HL-60/S4 (cell line): Measurements from ENCODE around the gene PIRT.
"Not testable (repeated sequence)": the region's sequence is repeated elsewhere in the genome, so short reads cannot be mapped to it uniquely, and the experiment has no call there.

ENCODE experiments used
- in situ Hi-C: fragments of 300-500 bp; cut with MboI; formaldehyde crosslinking; loops from 2 replicates; pipeline ENCODE4 v1.14.3; 2022; ENCODE audit warnings: low sequenced_read_pairs

PIRT gene

DNA sequence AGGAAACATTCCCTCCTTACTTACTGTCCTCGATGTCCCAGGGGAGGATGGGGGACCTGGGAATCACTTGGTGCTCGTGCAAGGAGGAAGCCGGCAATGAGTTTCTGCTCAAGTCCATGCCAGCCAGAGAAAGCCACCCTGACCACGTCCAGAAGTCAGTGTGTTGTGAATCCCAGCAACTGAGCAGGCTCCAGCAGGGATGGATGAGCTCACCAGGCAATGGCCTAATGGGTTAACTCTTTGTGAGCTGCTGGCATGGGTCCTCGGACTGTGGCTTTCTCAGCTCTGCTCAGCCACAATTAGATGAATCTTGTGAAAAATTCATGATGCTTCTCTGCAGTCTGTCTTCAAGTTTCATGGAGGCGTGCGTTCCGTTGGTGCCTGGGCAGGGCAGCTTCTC is at the start of gene PIRT:
PIRT (minus strand) TSS at position 167 of the 400 bp plus-strand sequence. CDS start 12,442 bp downstream, outside the sequence.
- in situ Hi-C loops, result loop anchor here (25.0 kb wide), 1 partner anchor 201 kb away; no protein-coding TSS in a partner anchor

DNA sequence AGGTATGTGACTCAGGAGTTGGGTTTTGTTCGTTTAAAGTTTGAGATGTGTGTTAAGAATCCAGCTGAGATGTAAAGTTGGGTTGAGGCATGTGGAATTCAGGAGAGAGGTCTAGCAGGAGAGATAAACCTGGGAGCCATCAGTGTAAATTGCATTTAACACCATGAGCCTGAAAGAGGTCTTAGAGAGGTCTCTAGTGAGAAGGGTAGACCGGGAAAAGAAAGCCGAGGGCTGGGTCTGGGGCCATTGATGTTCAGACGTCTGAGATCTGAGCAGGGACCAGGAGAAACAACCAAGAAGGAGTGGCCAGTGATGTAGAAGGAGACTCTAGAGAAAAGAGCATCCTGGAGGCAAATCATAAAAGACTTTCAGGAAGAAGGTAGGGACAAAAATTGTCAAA is 44.1 kb upstream of the PIRT start:
- in situ Hi-C loops, result loop anchor here (25.0 kb wide), 1 partner anchor 255 kb away; no protein-coding TSS in a partner anchor

DNA sequence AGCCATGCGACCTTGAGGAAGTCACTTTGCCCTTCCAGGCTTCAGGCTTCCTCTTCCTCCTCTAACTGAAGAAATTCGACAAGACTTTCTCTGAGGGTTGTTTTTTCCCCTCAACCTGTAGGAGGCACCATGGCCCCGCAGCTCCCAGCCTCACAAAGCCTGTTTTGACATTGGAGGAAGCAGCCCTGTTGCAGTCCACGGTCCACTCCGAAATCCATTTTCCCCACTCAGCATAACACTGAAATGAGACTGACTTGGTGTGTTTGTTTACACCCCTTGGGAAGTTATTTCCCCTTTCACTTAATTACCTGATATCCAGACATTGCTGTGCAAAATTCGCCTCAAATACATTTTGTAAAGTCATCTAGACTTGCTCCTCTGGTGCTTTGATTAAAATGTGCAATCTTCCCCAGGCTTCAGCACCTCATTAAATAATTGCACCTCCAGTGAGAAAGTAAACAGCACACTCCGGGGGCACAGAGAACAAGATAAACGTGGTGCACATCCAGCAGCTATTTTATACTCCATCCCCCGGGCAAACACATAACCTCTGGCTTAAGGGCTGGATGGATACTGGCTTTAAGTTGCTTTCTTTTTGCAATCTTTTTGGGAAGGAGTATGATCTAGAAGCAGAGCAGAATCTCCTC is 41.4 kb upstream of the PIRT start:
- in situ Hi-C loops, result loop anchor here (25.0 kb wide), 1 partner anchor 258 kb away; no protein-coding TSS in a partner anchor

DNA sequence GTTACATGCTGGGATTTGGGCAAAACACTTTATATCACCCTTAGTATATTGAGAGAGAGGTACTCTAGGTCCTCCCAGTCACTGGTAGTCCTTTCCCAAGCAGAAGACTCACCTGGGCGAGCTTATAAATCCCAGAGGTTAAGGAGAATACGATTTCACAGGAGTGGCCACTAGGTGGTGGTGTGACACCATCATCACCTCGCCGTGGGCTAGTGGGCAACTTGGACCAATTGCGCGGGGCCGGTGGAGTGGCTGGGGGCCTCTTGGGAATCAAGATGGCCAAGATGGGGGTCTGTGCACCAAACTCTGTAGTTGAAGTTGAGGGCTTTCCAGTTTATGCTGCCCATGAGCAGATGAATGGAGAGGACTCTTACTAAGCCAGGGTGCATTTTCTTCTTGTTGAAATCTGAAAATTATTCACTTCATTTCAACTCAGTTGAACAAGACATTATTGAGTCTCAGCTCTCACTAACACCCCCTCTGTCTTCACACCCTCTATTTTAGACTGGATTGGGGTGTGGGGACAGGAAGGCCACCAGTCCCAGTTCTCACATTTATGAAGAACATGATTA is 38.2 kb upstream of the PIRT start:
- in situ Hi-C loops, result loop anchor here (25.0 kb wide), 1 partner anchor 261 kb away; no protein-coding TSS in a partner anchor

DNA sequence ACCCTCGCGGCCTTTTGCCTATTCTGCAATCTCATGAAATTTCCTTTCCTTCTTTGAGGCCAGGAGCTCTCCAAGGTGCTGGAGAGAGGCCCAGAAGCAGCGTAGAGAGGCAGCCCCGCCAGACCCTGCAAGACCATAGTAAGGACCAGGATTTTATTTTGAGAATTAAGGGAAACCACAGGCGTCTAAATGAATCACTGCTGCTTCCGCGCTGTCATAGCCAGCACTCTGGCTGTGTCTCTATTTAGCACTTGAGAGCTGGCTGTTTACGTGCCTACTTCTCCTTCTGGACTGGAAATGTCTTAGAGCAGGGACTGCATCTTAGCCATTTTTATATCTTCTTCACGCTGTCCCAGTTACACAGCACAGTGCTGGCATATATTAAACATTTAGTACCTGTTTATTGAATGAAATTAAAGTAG is 37.6 kb upstream of the PIRT start:
- in situ Hi-C loops, result loop anchor here (25.0 kb wide), 1 partner anchor 262 kb away; no protein-coding TSS in a partner anchor

DNA sequence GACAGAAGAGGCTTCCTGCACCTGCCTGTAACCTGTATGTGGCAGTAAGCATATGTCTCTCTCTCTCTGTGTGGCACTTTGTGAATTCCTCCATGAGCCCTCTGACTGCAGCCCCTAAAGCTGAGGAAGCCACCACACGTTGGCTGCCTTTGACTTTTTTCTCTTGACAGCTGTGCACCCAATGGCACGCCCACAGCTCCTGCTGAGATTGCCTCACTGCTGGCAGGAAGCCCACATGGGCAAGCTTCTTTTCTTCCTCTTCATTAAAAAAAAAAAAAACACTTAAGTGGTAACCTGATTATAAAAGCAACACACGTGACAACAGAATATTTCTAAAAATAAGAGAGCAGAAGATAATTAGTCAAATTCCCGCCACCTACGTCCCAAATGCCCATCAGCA is 34.0 kb upstream of the PIRT start:
- in situ Hi-C loops, result no loop called here

DNA sequence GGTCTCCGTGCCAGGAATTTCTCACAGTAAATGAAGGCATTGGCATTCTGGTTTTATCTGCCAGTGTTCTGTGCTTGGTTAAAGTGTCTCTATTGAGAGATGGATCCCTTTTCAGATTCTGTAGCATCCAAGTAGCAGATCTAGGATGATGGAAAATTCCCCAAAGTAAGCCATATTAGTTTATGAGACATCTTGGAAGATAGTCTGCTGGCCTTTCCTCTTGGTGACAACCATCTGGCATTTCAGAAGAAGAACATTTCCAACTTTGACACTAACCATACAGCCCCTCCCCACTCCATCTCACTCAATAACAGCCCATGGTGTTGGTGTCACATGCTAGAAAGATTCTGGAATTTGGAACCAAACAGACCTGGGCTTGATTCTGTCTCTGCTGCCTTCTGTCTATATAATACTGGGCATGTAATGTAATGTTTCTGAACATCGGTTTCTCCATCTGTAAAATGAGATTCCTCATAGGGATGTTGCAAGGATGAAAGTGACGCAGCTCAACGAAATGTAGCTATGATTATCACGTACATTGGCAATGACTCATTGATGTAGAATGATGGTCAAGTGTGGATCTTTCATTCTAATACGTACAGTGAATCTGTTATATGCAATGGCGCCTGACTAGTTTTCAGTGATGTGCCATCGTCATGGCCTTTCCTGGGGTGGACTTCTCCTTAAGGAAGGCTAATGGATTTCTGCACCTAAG is 32.6 kb upstream of the PIRT start:
- in situ Hi-C loops, result no loop called here

DNA sequence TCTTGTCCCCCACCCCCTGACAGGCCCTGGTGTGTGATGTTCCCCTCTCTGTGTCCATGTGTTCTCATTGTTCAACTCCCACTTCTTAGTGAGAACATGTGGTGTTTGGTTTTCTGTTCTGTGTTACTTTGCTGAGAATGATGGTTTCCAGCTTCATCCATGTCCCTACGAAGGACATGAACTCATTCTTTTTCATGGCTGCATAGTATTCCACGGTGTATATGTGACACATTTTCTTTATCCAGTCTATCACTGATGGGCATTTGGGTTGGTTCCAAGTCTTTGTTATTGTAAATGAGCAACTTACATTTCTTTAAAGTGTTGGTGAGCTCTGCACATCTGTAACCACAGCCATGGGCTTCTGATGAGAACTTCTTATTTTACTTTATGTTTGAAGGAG is 30.9 kb upstream of the PIRT start:
- in situ Hi-C loops, result not testable (repeated sequence)

DNA sequence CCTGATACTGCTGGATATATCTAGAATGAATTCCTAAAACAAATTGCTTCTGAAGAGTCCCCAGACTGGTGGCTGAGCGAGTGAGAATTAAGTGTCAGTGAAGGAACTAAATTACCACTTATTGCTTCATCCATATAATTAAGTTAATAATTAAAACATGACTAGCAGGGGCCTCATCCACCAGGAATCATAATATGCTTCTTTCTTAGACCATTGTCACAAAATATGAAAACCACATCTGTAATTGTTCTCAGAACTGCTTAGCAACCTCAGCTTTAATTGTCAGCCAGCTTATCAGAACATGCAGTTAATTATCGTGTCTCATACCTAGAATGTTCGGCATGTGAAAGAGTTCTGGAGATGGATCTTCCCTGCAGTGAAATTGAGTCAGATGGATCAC is 21.2 kb upstream of the PIRT start:
- in situ Hi-C loops, result no loop called here

DNA sequence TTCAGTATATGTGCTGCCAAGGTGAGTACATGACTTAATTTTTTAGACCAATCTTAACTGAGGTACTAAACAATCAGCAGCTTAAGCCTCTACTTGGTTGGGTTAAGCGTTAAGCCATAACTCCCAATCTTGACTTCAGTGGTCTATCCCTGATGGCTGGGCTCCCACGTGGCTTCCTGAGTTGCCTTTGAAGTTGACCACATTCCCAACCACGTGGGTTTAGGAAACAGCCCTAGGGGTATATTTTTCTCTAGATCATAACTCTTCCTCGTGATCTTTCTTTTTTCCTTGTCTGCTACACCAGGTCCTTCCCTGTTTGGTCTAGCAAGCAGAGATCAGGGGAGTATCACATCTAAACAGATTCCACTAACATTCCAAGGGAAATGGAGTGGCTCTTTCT is 20.1 kb upstream of the PIRT start:
- in situ Hi-C loops, result no loop called here

DNA sequence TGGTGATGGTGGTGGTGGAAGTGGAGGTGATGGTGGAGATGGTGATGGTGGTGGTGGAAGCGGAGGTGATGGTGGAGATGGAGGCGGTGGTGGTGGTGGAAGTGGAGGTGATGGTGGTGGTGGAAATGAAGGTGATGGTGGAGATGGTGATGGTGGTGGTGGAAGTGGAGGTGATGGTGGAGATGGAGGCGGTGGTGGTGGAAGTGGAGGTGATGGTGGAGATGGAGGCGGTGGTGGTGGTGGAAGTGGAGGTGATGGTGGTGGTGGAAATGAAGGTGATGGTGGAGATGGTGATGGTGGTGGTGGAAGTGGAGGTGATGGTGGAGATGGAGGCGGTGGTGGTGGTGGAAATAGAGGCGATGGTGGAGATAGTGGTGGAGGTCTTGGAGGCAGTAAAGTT is 8.7 kb upstream of the PIRT start:
- in situ Hi-C loops, result loop anchor here (25.0 kb wide), 1 partner anchor 209 kb away; no protein-coding TSS in a partner anchor

DNA sequence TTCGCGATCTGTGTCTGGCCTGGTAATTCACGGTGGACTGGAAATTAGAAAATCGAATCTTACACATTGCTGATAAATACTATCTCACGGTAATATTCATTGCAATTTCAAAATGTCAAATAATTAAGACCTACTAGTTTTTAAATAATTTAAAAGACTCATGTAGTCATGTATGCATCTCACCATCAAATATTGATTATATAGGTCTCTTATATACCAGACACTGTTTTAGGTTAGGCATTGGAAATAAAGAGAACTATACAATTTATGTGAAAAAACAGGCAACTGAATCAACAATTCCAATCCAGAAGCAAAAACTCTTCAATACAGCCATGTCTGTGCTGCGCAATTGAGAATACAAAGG is 7.5 kb upstream of the PIRT start:
- in situ Hi-C loops, result loop anchor here (25.0 kb wide), 1 partner anchor 208 kb away; no protein-coding TSS in a partner anchor

DNA sequence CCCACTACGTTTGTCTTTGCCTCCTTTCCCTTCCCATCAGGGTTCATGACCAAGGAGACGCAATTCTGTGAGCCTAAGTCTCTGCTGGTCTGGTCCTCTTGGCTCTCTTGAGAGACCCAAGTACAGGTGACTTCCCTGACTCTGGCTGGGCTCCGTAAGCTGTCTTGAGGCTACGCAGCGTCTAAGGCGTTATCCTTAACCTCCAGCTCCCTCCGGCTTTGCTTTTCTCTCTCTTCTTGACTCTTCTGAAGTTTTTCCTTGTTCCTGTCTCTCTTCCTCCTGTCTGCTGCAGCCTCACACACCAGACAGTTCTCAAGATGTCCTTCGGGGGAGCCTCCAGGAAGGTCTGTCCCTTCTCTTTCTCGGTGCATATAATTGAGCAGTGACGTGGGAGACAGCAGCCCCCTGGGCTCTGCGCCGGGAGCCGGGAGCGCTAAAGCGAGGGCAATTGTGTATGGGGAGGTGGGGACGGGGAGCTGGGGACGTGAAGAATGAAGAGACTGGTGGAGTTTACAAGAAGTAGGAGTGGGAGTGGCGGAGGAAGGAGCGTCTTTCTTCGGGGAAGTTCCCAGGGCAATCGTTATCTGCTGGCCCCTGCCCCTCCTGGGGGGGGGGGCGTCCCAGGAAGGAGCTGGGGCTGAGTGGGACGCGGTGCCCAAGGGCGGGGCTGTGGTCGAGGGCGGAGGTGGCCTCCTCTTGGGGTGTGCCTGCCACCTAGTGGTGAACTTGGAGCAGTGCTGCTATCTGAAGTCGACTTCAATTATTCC is 6.9 kb upstream of the PIRT start:
- in situ Hi-C loops, result loop anchor here (25.0 kb wide), 1 partner anchor 208 kb away; no protein-coding TSS in a partner anchor

DNA sequence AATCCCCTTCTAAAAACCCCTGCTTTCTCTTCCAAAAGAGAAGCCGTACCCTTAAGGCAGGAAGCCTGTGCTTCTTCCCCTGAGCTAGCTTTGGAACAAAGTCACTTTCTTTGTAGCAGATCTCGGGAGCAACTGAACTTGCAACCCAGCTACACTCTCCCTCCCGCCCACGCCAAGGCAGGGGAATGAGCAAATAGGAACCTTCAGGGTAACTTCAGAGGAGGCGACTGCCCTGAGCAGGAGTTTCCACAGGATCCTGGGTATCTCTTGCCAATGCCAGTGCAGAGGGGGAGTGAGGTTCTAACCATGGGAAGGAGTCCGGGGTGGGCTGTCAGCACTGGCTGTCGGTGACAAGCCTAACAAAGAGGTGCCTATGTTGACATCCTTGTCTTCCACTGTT is 5.9 kb upstream of the PIRT start:
- in situ Hi-C loops, result loop anchor here (25.0 kb wide), 1 partner anchor 207 kb away; no protein-coding TSS in a partner anchor

DNA sequence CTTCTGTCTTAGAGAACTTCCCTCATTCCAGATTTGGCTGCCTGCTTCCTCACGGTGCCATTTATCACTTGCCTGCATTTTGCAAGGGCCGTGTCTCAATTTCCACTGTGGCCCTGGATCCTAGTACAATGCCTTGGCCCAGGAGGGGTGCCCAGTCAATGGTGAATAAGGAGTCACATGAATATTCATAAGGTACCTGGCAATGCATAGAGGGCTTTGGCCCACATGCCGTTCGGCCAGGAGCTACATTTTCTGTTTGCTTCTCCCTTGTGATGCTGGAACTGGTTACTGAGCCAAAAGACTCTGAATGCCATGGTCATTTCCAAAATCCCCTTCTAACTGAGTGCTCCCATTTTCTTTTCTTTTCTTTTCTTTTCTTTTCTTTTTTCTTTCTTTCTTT is 4.8 kb upstream of the PIRT start:
- in situ Hi-C loops, result loop anchor here (25.0 kb wide), 1 partner anchor 205 kb away; no protein-coding TSS in a partner anchor

DNA sequence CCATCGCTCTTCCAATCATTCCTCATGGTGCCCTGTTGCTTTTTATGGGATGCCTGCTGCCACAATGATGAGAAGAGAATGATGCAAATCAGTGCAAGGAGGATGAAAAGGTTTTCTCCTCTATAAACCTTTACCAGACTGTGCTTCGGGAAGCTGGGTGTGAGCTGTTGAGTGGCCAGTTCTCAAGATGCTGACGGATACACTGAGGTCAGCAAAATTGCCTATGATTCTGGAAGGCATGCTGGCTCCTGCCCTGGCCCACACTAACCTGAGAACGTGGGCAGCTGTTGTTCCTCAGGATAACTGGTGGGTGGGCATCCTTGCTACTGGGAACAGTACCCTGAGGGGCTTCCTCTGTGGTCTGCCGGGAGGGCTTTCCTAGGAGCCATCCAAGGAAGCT is 795 bp upstream of the PIRT start:
- in situ Hi-C loops, result loop anchor here (25.0 kb wide), 1 partner anchor 201 kb away; no protein-coding TSS in a partner anchor

DNA sequence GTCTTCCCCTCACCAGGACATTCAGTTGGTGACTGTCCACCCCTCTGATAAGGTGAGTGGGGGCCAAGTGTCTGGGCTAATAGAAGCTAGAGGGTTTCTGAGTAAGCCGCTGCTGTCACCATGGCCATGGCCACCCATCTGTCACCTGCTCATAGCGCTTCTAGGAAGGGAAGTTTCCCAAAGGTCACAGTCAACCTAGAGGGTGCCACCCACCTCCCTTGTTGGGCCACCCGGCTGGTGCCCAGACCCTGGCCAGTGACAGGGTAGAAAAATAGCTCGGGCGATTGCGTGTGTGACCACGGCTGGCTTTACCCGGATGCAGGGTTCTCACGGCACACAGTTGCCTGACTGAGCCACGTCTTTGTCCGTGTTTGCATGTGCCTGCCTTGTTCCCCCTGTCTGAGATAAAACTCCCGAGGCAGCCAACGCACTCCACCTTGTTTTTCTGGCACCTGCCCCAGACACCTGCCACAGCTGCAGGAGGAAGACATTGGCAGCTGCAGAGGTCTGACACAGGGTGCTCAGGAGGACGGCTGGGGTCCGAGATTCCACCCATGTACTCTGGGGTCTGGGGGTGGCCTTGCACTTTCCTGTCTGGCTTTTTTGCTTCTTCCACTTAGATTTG is 809 bp downstream of the PIRT start:
- in situ Hi-C loops, result loop anchor here (25.0 kb wide), 1 partner anchor 200 kb away; no protein-coding TSS in a partner anchor

DNA sequence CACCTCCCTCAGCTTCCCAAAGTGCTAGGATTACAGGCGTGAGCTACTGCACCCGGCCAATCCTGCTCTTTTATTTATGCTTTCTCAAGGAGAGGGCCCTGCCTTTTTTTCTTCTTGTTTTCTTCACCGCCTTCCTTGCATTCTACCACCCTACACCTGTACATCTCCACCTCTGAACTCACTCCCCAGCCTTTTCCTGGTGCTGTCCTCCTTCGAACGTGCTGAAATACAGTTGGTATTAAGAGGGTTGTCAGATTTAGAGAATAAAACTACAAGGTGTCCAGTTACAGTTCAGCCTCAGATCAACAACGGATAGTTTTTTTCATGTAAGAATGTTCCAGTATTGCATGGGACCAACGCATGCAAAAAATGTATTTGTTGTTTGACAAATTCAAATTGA is 1.7 kb downstream of the PIRT start:
- in situ Hi-C loops, result loop anchor here (25.0 kb wide), 1 partner anchor 199 kb away; no protein-coding TSS in a partner anchor

DNA sequence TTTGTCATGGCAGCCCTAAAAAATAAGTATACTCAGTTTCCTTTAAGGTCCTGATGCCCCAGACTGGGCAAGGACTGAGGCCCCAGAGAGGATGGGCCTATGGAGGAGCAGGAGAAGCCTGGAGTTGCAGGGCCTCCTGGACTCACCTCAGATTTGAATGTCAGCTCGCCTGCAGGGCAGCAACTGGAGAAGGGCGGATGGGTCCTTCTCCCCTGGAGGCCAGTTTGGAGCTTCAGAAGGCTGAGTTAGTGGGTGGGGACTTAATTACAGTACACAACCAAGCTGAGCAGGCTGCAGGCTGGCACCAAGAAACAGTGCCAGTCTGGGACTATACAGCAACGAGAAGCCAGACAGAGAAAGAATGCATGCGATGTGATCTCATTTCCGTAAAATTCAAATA is 6.2 kb downstream of the PIRT start:
- in situ Hi-C loops, result loop anchor here (25.0 kb wide), 1 partner anchor 194 kb away; no protein-coding TSS in a partner anchor
